H9 (cell line): Measurements from ENCODE around the gene TNXB. TPM values are rescaled to one million over a fixed set of nuclear protein-coding genes. Genes with fewer than 3 reads are reported as not detected.
"Not testable (repeated sequence)": the region's sequence is repeated elsewhere in the genome, so short reads cannot be mapped to it uniquely, and the experiment has no call there.

Experiments used
- DNase-seq: peaks from one replicate; pipeline ENCODE4 v3.0.0-alpha.2; 2017
- H2AFZ ChIP-seq: one replicate; pipeline ENCODE4 v1.6.1; 2013; ENCODE audit warnings: mild to moderate bottlenecking, low read length, control low read depth, moderate library complexity
- H2AK5ac ChIP-seq: 2 replicates; pipeline ENCODE4 v1.6.1; 2013; ENCODE audit warnings: low read length, control low read depth, mixed read lengths; ENCODE audit not compliant: insufficient read length
- H2BK120ac ChIP-seq: one replicate; pipeline ENCODE4 v1.6.1; 2013; ENCODE audit warnings: low read depth, mild to moderate bottlenecking, low read length, control low read depth, inconsistent platforms; ENCODE audit not compliant: poor library complexity, severe bottlenecking
- H2BK12ac ChIP-seq: 2 replicates; pipeline ENCODE4 v1.6.1; 2013; ENCODE audit warnings: low read length, control low read depth, mixed read lengths, low read depth; ENCODE audit not compliant: insufficient read length
- H2BK15ac ChIP-seq: 2 replicates; pipeline ENCODE4 v1.6.1; 2013; ENCODE audit warnings: low read depth, low read length, control low read depth
- H2BK20ac ChIP-seq: one replicate; pipeline ENCODE4 v1.6.1; 2013; ENCODE audit warnings: low read depth, mild to moderate bottlenecking, low read length, control low read depth, inconsistent platforms; ENCODE audit not compliant: poor library complexity, severe bottlenecking
- H2BK5ac ChIP-seq: 2 replicates; pipeline ENCODE4 v1.6.1; 2013; ENCODE audit warnings: low read length, control low read depth, mixed read lengths; ENCODE audit not compliant: insufficient read length
- H3K14ac ChIP-seq: 2 replicates; pipeline ENCODE4 v1.6.1; 2013; ENCODE audit warnings: low read length, control low read depth; ENCODE audit not compliant: insufficient read depth
- H3K18ac ChIP-seq: 2 replicates; pipeline ENCODE4 v1.6.1; 2013; ENCODE audit warnings: low read depth, mild to moderate bottlenecking, mixed read lengths, low read length, control low read depth; ENCODE audit not compliant: insufficient read length
- H3K23ac ChIP-seq: 2 replicates; pipeline ENCODE4 v1.6.1; 2013; ENCODE audit warnings: low read length, control low read depth, mixed read lengths, low read depth; ENCODE audit not compliant: insufficient read length
- H3K23me2 ChIP-seq: 2 replicates; pipeline ENCODE4 v1.6.1; 2013; ENCODE audit warnings: low read depth, mild to moderate bottlenecking, mixed read lengths, low read length, control low read depth; ENCODE audit not compliant: insufficient read length, poor library complexity, severe bottlenecking
- H3K27ac ChIP-seq: 2 replicates; pipeline ENCODE4 v1.5.1; 2013; ENCODE audit warnings: low read length, control low read depth, mixed read lengths, low read depth; ENCODE audit not compliant: insufficient read length
- H3K27me3 ChIP-seq: 2 replicates; pipeline ENCODE4 v1.6.1; 2013; ENCODE audit warnings: low read length, control low read depth, inconsistent platforms; ENCODE audit not compliant: insufficient read depth
- H3K4ac ChIP-seq: 2 replicates; pipeline ENCODE4 v1.6.1; 2013; ENCODE audit warnings: low read depth, mild to moderate bottlenecking, control low read depth, inconsistent platforms, low read length, moderate library complexity
- H3K4me1 ChIP-seq: 2 replicates; pipeline ENCODE4 v1.6.1; 2013; ENCODE audit warnings: low read length, control low read depth, inconsistent platforms; ENCODE audit not compliant: insufficient read depth
- H3K4me2 ChIP-seq: 2 replicates; pipeline ENCODE4 v1.6.1; 2013; ENCODE audit warnings: low read length, control low read depth, mixed read lengths; ENCODE audit not compliant: insufficient read length, insufficient read depth
- H3K56ac ChIP-seq: 2 replicates; pipeline ENCODE4 v1.6.1; 2013; ENCODE audit warnings: low read depth, mild to moderate bottlenecking, mixed read lengths, low read length, control low read depth; ENCODE audit not compliant: insufficient read length
- H3K79me1 ChIP-seq: 2 replicates; pipeline ENCODE4 v1.6.1; 2013; ENCODE audit warnings: low read depth, mild to moderate bottlenecking, moderate library complexity, low read length, control low read depth, inconsistent platforms; ENCODE audit not compliant: insufficient read depth, poor library complexity, severe bottlenecking
- H3K79me2 ChIP-seq: 2 replicates; pipeline ENCODE4 v1.6.1; 2013; ENCODE audit warnings: low read length, control low read depth, inconsistent platforms; ENCODE audit not compliant: insufficient read depth
- H3K9ac ChIP-seq: 2 replicates; pipeline ENCODE4 v1.6.1; 2013; ENCODE audit warnings: low read length, control low read depth, mixed read lengths; ENCODE audit not compliant: insufficient read length; ENCODE audit errors: extremely low read depth
- H3K9me3 ChIP-seq: one replicate; pipeline ENCODE4 v1.6.1; 2013; ENCODE audit warnings: low read depth, low read length, inconsistent platforms; ENCODE audit not compliant: control insufficient read depth
- H3T11ph ChIP-seq: one replicate; pipeline ENCODE4 v1.6.1; 2013; ENCODE audit warnings: mild to moderate bottlenecking, low read length, control low read depth, inconsistent platforms
- H4K20me1 ChIP-seq: one replicate; pipeline ENCODE4 v1.6.1; 2013; ENCODE audit not compliant: control insufficient read depth, insufficient read length, insufficient read depth
- H4K5ac ChIP-seq: 2 replicates; pipeline ENCODE4 v1.6.1; 2013; ENCODE audit warnings: low read depth, mild to moderate bottlenecking, mixed read lengths, low read length, control low read depth; ENCODE audit not compliant: insufficient read length
- H4K8ac ChIP-seq: replicated peaks from 2 replicates; pipeline ENCODE4 v1.6.1; 2013; ENCODE audit warnings: low read length, control low read depth, mixed read lengths, low read depth; ENCODE audit not compliant: insufficient read length
- H4K91ac ChIP-seq: 2 replicates; pipeline ENCODE4 v1.6.1; 2013; ENCODE audit warnings: low read depth, mild to moderate bottlenecking, moderate library complexity, mixed read lengths, low read length, control low read depth; ENCODE audit not compliant: insufficient read length
- H3K27ac Mint-ChIP-seq, 3 experiments: 2 replicates in 2 of 3; 3 replicates in 1 of 3; pipeline ENCODE4 v1.8.0; 2020 to 2021; ENCODE audit warnings: mixed read lengths in 3 of 3, mild to moderate bottlenecking in 1 of 3, moderate library complexity in 1 of 3
- H3K27me3 Mint-ChIP-seq: 2 replicates; pipeline ENCODE4 v1.8.0; 2021; ENCODE audit warnings: low read depth, mild to moderate bottlenecking, moderate library complexity, mixed read lengths
- H3K36me3 Mint-ChIP-seq, 3 experiments: 2 replicates in 2 of 3; 3 replicates in 1 of 3; pipeline ENCODE4 v1.8.0; 2020 to 2021; ENCODE audit warnings: low read depth in 3 of 3, mixed read lengths in 3 of 3; ENCODE audit not compliant: insufficient read depth in 1 of 3
- H3K4me1 Mint-ChIP-seq, 2 experiments: 2 replicates each; pipeline ENCODE4 v1.8.0; 2020; ENCODE audit warnings: mixed read lengths in 2 of 2
- H3K4me3 Mint-ChIP-seq, 2 experiments: 2 replicates in 1 of 2; 3 replicates in 1 of 2; pipeline ENCODE4 v1.8.0; 2020 to 2021; ENCODE audit warnings: mild to moderate bottlenecking in 2 of 2, mixed read lengths in 2 of 2, moderate library complexity in 1 of 2
- H3K9me3 Mint-ChIP-seq, 2 experiments: 2 replicates in 1 of 2; 3 replicates in 1 of 2; pipeline ENCODE4 v1.8.0; 2020; ENCODE audit warnings: mild to moderate bottlenecking in 2 of 2, mixed read lengths in 2 of 2, moderate library complexity in 1 of 2
- WGBS: extraction: QIAGEN DNeasy Blood & Tissue Kit; methylation state at CpG from one replicate; pipeline ENCODE4 v1.1.7; 2013; ENCODE audit warnings: missing lambda C conversion rate, low lambda C conversion rate, mixed read lengths; ENCODE audit not compliant: insufficient read length; ENCODE audit errors: extremely low coverage; 5-methylcytosine and 5-hydroxymethylcytosine counted together
- total RNA-seq: library from RNA; stranded (reverse); gene quantifications from 2 replicates; pipeline ENCODE4 v1.2.1, GENCODE V29; 2021

The TNXB gene
- total RNA-seq, 1 experiment from 2014 or later: 5.0 TPM

DNA sequence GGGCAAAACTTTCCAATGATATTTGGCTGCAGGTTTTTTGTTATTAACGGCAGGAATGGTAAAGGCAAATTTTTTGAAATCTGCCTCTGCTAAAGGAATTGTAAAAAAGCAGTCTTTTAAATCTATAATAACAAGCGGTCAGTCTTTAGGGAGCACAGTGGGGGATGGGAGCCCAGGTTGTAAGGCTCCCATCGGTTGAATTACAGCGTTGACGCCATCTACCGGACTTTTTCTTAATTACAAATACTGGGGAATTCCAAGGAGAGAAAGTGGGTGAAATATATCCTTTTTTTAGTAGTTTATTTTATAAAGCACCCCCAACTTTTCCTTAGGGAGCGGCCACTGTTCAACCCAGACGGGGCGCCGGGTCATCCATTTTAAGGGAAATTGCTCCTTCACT lies 87.0 kb downstream of the TNXB start:
- not testable (repeated sequence) for H3K23me2 ChIP-seq, H2AFZ ChIP-seq

DNA sequence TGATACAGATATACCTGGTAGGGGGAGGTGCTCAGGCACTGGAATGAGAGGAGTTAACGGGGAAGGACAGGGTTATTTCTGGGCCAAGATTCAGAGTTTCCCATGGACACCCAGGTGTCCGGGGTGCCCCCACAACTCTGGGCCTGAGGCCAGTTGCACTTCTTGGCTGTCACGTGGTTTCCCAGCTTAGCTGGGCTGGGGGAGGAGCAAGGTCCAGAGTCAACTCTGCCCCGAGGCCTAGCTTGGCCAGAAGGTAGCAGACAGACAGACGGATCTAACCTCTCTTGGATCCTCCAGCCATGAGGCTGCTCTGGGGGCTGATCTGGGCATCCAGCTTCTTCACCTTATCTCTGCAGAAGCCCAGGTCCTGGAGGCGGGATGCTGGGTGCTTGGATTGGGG lies 94.6 kb downstream of the TNXB start, which contains the start of gene C4B:
C4B (plus strand) TSS at position 249 of the 400 bp plus-strand sequence; CDS start at position 300, 51 bp downstream.
- not testable (repeated sequence) for H3K9me3 ChIP-seq, H4K8ac ChIP-seq, H3K23me2 ChIP-seq, H4K91ac ChIP-seq, H3K27ac ChIP-seq, H3K79me2 ChIP-seq, H2AK5ac ChIP-seq, H3K36me3 Mint-ChIP-seq, H3K79me1 ChIP-seq, H3K27me3 ChIP-seq, H3K4me2 ChIP-seq, H3K4me1 Mint-ChIP-seq, H3K9me3 Mint-ChIP-seq, DNase-seq, H2AFZ ChIP-seq, H2BK12ac ChIP-seq, H3K56ac ChIP-seq, H2BK15ac ChIP-seq, H3K27me3 Mint-ChIP-seq, H3K27ac Mint-ChIP-seq, H4K20me1 ChIP-seq, H3K4me3 Mint-ChIP-seq, H2BK120ac ChIP-seq, H2BK20ac ChIP-seq, H3K9ac ChIP-seq, H3K18ac ChIP-seq, H4K5ac ChIP-seq, H3K14ac ChIP-seq, H3K4ac ChIP-seq, H3T11ph ChIP-seq, H3K23ac ChIP-seq, H3K4me1 ChIP-seq, H2BK5ac ChIP-seq
- no CpG with 5 or more reads among the region's 6 CpGs for WGBS

More for the DNA sequence above, 87.0 kb downstream of the TNXB start:
- WGBS: no CpG with 5 or more reads among the region's 10 CpGs
- not testable (repeated sequence) for H3K23ac ChIP-seq, H3K4ac ChIP-seq, H2BK120ac ChIP-seq, H3K27me3 ChIP-seq, H3T11ph ChIP-seq, H4K8ac ChIP-seq, H3K18ac ChIP-seq, H3K14ac ChIP-seq, H2AK5ac ChIP-seq, H2BK15ac ChIP-seq, H3K9ac ChIP-seq, H4K20me1 ChIP-seq, H4K5ac ChIP-seq, H3K36me3 Mint-ChIP-seq, H2BK5ac ChIP-seq, H3K27me3 Mint-ChIP-seq, H3K4me1 ChIP-seq, H3K27ac ChIP-seq, H2BK20ac ChIP-seq, DNase-seq, H3K9me3 ChIP-seq, H3K79me2 ChIP-seq, H2BK12ac ChIP-seq, H3K4me3 Mint-ChIP-seq, H4K91ac ChIP-seq, H3K56ac ChIP-seq, H3K4me2 ChIP-seq, H3K79me1 ChIP-seq, H3K27ac Mint-ChIP-seq, H3K9me3 Mint-ChIP-seq, H3K4me1 Mint-ChIP-seq
